GM19238 (cell line): ENCODE measurements around the gene ACTN4.

Source experiments
- DNase-seq: peaks from one replicate; pipeline ENCODE4 v3.0.0; 2011; ENCODE audit warnings: low spot score; ENCODE audit not compliant: insufficient read length

ACTN4 gene

GRCh38 chr19:38660724-38661123, 13.3 kb downstream of the ACTN4 start:
- DNase-seq: no peak

- DNase-seq: no peak
Observed at GRCh38 chr19:38661136-38661535, 13.7 kb downstream of the ACTN4 start.

DNA sequence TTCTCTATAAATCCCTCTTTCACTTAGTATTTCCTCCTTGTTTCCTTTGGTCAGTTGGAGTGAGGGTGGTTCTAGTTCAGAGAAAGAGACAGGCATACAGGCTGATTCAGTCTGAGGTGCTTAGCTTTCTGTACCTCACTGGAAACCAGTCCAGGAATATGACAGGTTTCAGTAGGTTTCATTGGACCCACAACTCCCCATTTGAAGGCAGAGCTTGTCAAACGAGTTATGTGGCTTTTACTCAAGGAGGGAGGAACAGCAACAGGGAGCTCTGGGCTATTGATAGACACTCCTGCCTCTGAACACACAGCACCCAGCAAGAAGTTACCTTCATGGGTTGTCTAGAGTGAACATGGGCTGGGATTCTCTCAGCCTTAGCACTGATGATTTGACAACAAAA, 14.5 kb downstream of the ACTN4 start:
- no peak for DNase-seq

- DNase-seq: no peak
Observed at GRCh38 chr19:38662537-38663155, 15.2 kb downstream of the ACTN4 start.

GRCh38 chr19:38663156-38663651, 15.8 kb downstream of the ACTN4 start:
- no peak for DNase-seq

- DNase-seq: no peak
Observed at GRCh38 chr19:38663957-38664502, 16.6 kb downstream of the ACTN4 start.

GRCh38 chr19:38664503-38665211, 17.2 kb downstream of the ACTN4 start:
- DNase-seq: no peak

- no peak for DNase-seq
Observed at GRCh38 chr19:38665219-38665931, 17.9 kb downstream of the ACTN4 start.

DNA sequence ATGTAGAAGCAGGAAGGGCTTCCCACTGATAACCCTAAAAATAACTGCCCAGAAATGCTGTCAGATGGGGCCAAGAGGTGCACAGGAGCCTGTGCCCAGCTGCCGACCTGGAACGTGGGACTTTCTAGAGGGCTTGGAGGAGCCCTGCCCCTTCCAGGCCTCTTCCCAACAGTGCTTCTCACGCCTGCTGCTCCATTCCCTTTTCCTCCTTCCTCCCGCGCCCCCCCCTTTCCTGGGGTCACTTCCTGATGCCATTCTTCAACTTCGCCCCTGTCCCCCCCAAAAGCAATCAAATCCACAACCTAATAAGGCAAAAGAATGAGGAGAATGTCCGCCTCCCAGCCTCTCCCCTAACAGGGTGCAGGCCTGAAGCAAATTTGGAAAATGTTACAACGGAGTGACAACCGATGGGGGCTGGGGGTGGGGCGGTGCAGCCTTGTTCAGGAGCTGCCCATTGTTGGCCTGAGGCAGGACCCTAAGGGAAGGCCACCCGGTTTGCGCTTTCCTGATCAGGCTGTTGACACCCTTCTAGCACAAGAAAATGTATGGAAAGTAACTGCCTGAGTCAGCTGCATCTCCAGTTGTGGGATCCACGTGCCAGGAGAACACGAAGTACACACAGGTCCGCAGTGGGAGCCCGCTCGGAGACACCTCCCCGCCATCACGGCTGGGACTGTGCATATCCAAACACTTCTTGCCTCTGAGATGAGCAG, 18.7 kb downstream of the ACTN4 start:
- no peak for DNase-seq

DNA sequence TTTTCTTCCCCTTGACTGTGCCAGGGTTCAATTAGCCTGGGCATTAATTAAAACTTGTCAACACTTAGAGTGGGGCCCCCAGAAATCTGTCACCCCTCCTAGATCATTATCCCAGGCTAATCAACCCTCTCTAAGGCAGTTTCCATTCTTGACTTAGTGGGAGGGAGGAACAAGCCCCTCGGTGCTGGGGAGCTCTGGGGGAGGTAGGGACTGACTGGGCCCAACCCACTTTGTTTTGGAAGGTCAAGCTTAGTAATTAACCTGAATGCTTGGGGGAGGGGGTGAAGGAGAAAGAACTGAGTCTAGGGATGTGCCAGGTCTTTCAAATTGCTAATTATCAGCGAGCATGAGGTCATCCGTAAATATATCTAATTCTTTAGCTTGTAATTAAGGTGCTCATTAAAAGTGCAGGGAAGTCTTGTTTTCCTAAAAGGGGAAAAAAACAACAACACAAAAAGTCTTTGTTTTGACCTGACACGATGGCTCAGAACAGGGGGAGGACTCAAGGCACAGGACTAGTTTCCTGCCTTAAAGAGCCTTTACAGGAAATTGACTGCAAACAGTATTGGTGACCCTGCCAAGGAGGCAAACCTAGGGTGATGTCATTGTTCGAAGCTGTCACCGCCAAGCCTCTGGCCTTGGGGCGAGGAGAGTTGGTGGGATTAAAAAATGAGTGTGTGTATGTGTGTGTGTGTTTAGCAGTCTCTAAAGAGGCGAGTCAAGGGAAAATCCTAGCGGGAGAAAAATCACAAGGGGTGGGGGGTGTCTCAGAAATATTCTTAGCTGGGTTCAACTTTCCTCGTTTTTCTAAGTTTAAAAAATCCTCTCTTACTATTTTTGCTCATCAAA, 19.4 kb downstream of the ACTN4 start:
- DNase-seq: peak; percentile 56

DNA sequence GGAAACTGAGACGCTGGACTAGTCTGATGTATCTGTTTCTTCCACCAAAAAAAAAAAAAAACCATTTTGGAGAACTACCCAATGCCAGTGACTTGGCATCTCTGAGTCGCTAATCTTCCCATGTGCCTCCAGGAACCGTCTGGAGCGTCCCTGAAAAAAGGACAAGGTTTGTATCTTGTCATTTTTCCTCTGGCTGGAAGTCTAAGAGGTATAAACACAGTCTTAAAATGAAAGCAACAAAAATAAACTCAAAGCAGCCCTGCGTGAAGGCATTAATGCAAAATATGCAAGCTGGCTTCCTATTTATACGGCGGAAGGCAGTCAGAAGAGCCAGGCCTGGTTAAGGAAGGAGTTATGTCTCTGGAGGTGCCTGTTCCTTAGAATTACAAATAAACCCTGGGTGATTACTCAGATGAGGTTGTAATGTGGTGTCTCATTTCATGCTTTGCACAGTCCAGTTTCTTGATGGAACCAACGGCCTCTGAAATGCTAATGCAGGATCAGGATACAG, 20.3 kb downstream of the ACTN4 start:
- no peak for DNase-seq

GRCh38 chr19:38669552-38669951, 22.1 kb downstream of the ACTN4 start:
- DNase-seq: no peak

DNA sequence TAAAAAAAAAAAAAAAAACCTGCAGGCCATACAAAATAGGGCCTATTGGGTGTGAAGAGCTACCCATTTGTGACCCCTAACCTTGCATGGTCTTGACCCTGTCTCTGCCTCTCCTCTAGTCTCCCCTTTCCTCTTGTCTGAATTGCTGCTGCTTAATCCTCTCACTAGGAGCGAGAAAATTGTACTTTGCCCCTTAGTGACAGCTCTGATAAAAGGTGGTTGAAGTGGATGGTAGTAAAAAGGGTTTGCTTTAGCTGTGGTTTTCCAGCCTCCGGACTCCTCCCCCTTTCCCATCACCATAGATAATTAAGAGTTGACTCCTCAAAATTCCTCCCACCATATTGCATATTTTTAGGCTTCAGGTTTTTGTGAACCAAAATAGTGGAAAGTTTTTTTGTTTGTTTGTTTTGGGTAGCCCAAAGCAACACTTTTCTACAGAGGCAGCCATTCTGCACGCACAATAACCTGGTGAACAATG, 23.5 kb downstream of the ACTN4 start:
- no peak for DNase-seq

- DNase-seq: no peak
Observed at GRCh38 chr19:38671654-38672053, 24.2 kb downstream of the ACTN4 start.

DNA sequence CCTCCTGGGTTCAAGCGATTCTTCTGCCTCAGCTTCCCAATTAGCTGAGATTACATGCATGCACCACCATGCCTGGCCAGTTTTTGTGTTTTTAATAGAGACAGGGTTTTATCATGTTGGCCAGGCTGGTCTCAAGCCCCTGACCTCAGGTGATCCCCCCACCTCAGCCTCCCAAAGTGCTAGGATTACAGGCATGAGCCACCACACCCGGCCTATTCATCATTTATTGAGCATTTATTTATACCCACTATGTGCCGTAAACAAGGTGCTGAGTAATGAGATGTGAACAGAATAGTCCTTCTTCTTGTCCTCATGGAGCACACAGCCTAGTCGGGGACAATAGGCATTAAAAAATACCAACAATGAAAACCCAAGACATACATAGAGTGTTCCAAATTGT, 25.6 kb downstream of the ACTN4 start:
- DNase-seq: no peak

- DNase-seq: no peak
Observed at GRCh38 chr19:38674388-38675171, 27.1 kb downstream of the ACTN4 start.

GRCh38 chr19:38675611-38676010, 28.2 kb downstream of the ACTN4 start:
- no peak for DNase-seq

- DNase-seq: no peak
Observed at GRCh38 chr19:38676023-38676877, 28.8 kb downstream of the ACTN4 start.
